ENCODE measurements around the gene GPSM3. TPM values are rescaled to one million over a fixed set of nuclear protein-coding genes. Genes with fewer than 3 reads are reported as not detected.
A peak's percentile ranks its signal among the peaks of the same experiment; 100 is the strongest.
"Not testable (repeated sequence)": the region's sequence is repeated elsewhere in the genome, so short reads cannot be mapped to it uniquely, and the experiment has no call there.

Gene GPSM3
- total RNA-seq, 1 donor from 2014 or later = 19.4 TPM

GRCh38 chr6:32148289-32149091 lies 44.0 kb downstream of the GPSM3 start:
- intact Hi-C loops (cut with DNase I) = no loop called here
- H3K4me1 ChIP-seq = peaks cover 8 to 18% of the 10 kb centered on the region in 2 donors
- no peaks in the 10 kb centered on the region for H3K9me3 ChIP-seq
- no peak overlapping the region for H3K27ac ChIP-seq
- peaks cover 10 to 13% of the 10 kb centered on the region in 2 donors for H3K36me3 ChIP-seq
- H3K4me3 ChIP-seq = no peak overlapping the region
- H3K27me3 ChIP-seq = no peaks in the 10 kb centered on the region
- TF ChIP-seq CTCF (IDR thresholded peaks at IDR 0.05) = peak in 1 of 3 experiments; percentile 14
- peak in 1 of 2 donors; percentile 81 for DNase-seq (ENCODE audit: low spot score in 2 of 2)

- H3K4me3 ChIP-seq = no peak overlapping the region
- no peak for TF ChIP-seq CTCF (IDR thresholded peaks at IDR 0.05)
- no peaks in the 10 kb centered on the region for H3K27me3 ChIP-seq
- no peak overlapping the region for H3K27ac ChIP-seq
- no peak for DNase-seq (ENCODE audit: low spot score in 2 of 2)
- H3K36me3 ChIP-seq = peaks cover 10 to 13% of the 10 kb centered on the region in 2 donors
- peaks cover 8 to 15% of the 10 kb centered on the region in 2 donors for H3K4me1 ChIP-seq
- intact Hi-C loops (cut with DNase I) = no loop called here
- no peaks in the 10 kb centered on the region for H3K9me3 ChIP-seq
Measured at GRCh38 chr6:32147401-32148132, 44.9 kb downstream of the GPSM3 start.

GRCh38 chr6:32146687-32147086 lies 45.8 kb downstream of the GPSM3 start:
- H3K27ac ChIP-seq = no peak overlapping the region
- peaks cover 10 to 13% of the 10 kb centered on the region in 2 donors for H3K36me3 ChIP-seq
- DNase-seq (ENCODE audit: low spot score in 2 of 2) = no peak
- H3K4me1 ChIP-seq = peaks cover 8% of the 10 kb centered on the region in 2 donors
- no peaks in the 10 kb centered on the region for H3K9me3 ChIP-seq
- no peaks in the 10 kb centered on the region for H3K27me3 ChIP-seq
- no peak for TF ChIP-seq CTCF (IDR thresholded peaks at IDR 0.05)
- no peak overlapping the region for H3K4me3 ChIP-seq
- intact Hi-C loops (cut with DNase I) = no loop called here

GRCh38 chr6:32146287-32146686 lies 46.2 kb downstream of the GPSM3 start:
- Histone ChIP-seq H3K4me3 (no peak overlapping the region), H3K9me3 (no peaks in the 10 kb centered on the region), H3K27ac (no peak overlapping the region), H3K36me3 (peaks cover 10 to 13% of the 10 kb centered on the region in 2 donors), H3K4me1 (peaks cover 8% of the 10 kb centered on the region in 2 donors), H3K27me3 (no peaks in the 10 kb centered on the region)
- DNase-seq (ENCODE audit: low spot score in 2 of 2) = no peak
- intact Hi-C loops (cut with DNase I) = no loop called here
- TF ChIP-seq CTCF (IDR thresholded peaks at IDR 0.05) = no peak

GRCh38 chr6:32144238-32144637 lies 48.2 kb downstream of the GPSM3 start:
- H3K27me3 ChIP-seq; H3K9me3 ChIP-seq; H3K4me3 ChIP-seq; H3K4me1 ChIP-seq; H3K27ac ChIP-seq; DNase-seq (ENCODE audit: low spot score in 2 of 2); intact Hi-C loops (cut with DNase I); H3K36me3 ChIP-seq: not testable (repeated sequence)

Other genes starting within 250 kb of the GPSM3 start
- gene CFB, start 246.5 kb downstream of the GPSM3 start, total RNA-seq = 132 TPM
- 208 TPM for gene NELFE, start 233.7 kb downstream of the GPSM3 start, total RNA-seq
- gene SKIC2, start 233.5 kb downstream of the GPSM3 start, total RNA-seq = 77.4 TPM
- 18.0 TPM for gene DXO, start 220.5 kb downstream of the GPSM3 start, total RNA-seq
- gene C4A, start 210.6 kb downstream of the GPSM3 start, total RNA-seq = 147 TPM
- 133 TPM for gene C4B, start 177.8 kb downstream of the GPSM3 start, total RNA-seq
- 14.0 TPM for gene CYP21A2, start 154.2 kb downstream of the GPSM3 start, total RNA-seq
- gene TNXB, start 83.3 kb downstream of the GPSM3 start, total RNA-seq = 493 TPM
- 123 TPM for gene ATF6B, start 64.4 kb downstream of the GPSM3 start, total RNA-seq
- not detected for gene FKBPL, start 62.4 kb downstream of the GPSM3 start, total RNA-seq
- gene PRRT1, start 40.7 kb downstream of the GPSM3 start, total RNA-seq = 1.4 TPM
- 839 TPM for gene PPT2, start 38.5 kb downstream of the GPSM3 start, total RNA-seq
- 9.4 TPM for gene EGFL8, start 28.0 kb downstream of the GPSM3 start, total RNA-seq
- gene AGPAT1, start 16.6 kb downstream of the GPSM3 start, total RNA-seq = 136 TPM
- 73.0 TPM for gene RNF5, start 14.2 kb downstream of the GPSM3 start, total RNA-seq
- gene AGER, start 8.4 kb downstream of the GPSM3 start, total RNA-seq = 6.1 TPM
- gene PBX2, start 2.4 kb downstream of the GPSM3 start, total RNA-seq = 18.1 TPM
- 198 TPM for gene NOTCH4, start 31.4 kb upstream of the GPSM3 start, total RNA-seq
- gene TSBP1, start 179.3 kb upstream of the GPSM3 start, total RNA-seq = not detected
- gene BTNL2, start 214.5 kb upstream of the GPSM3 start, total RNA-seq = not detected
- 220 TPM for gene HLA-DRA, start 247.2 kb upstream of the GPSM3 start, total RNA-seq